ENCODE results near the gene ARHGEF2.

The ARHGEF2 gene

DNA sequence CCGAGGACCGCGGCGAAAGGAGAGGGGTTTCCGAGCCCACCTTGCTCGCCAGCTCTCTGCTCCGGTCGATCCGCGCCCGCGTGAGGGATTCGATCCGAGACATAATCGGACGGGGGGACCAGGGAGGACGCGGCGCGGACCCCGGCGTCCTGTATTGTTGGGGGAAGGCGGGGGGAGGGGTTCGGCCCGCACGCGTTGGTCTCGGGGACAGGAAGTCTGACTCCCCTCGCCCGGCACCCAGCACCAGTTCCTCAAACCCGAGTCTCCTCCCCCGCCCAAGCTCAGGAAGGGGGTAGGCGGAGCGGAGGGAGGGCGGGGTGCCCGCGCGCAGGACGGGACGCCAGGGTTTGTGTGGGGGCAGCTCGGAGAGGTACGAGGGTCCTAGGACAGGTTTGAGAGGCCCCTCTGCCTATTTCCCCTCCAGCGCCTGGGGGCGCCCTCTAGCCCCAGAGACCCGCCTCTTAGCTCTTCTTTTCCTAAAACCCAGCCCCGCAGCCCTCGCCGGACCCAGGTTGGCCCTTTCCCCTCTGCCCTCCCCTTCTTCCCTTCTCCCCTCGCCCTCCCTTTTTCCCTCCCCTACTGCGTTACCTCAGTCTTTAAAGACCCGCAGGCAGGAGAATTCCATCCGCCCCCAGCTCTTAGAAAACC is at the start of gene ARHGEF2:
TSS of gene ARHGEF2 (minus strand) at position 223 of the 648 bp plus-strand sequence. CDS start at position 103, 120 bp downstream.
- Histone ChIP-seq H3K9ac (peak within 1 kb of the TSS; percentile 99), H3K27ac (peak within 1 kb of the TSS; percentile 99), H3K4me3 (peak within 1 kb of the TSS; percentile 96), H4K20me1 (peaks cover 31% of the 10 kb centered on the region), H3K36me3 (peaks cover 17% of the 10 kb centered on the region), H3K4me2 (peak within 1 kb of the TSS; percentile 100), H3K4me1 (peaks cover 67% of the 10 kb centered on the region), H3K27me3 (no peaks in the 10 kb centered on the region), H3K9me3 (no peaks in the 10 kb centered on the region)
- TF ChIP-seq Cebpa-rat (IDR thresholded peaks at IDR 0.05), result no peak

DNA sequence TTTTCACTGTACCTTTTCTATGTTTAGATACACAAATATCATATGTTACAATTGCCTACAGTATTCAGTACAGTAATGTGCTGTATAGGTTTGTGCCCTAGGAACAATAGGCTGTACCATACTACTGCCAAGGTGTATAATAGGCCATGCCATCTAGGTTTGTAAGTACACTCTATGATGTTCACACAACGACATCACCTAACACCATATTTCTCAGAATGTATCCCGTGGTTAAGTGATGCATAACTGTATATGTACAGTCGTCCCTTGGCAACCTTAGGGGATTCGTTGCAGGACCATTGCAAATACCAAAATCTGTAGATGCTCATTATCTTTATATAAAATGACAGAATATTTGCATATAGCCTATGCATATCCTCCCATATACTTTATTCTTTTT is 48.2 kb upstream of the ARHGEF2 start:
- Histone ChIP-seq H3K4me2 (no peak overlapping the region), H3K4me1 (no peaks in the 10 kb centered on the region), H3K27ac (no peak overlapping the region), H4K20me1 (no peaks in the 10 kb centered on the region), H3K9ac (no peak overlapping the region), H3K9me3 (no peaks in the 10 kb centered on the region), H3K4me3 (no peak overlapping the region), H3K36me3 (no peaks in the 10 kb centered on the region), H3K27me3 (no peaks in the 10 kb centered on the region)
- no peak for TF ChIP-seq Cebpa-rat (IDR thresholded peaks at IDR 0.05)

DNA sequence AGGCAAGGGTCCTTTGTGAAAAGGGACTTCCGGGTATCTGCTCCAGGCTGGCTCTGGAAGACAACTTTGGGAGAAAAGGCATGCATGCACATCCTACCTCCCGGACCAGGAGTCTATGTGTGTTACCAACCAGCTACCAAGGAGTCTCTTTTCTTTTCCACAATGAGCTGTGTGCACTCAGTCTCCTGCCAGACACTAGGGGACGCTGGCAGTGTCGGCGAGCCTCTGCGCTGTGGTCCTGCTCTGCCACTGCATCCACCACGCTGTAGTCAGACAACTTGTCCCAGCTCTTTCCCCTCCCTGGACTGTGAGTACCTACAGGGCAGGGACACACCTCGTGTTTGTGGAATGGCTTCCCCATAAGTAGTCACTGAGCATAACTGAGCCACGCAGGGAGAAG is 47.5 kb upstream of the ARHGEF2 start:
- no peak overlapping the region for H3K27ac ChIP-seq
- no peak overlapping the region for H3K4me2 ChIP-seq
- H3K9ac ChIP-seq, result no peak overlapping the region
- no peak overlapping the region for H3K4me3 ChIP-seq
- H3K4me1 ChIP-seq, result peaks cover 6% of the 10 kb centered on the region; the same call in 1 of the 2 replicates
- no peaks in the 10 kb centered on the region for H3K36me3 ChIP-seq
- H3K27me3 ChIP-seq, result no peaks in the 10 kb centered on the region
- no peaks in the 10 kb centered on the region for H4K20me1 ChIP-seq
- H3K9me3 ChIP-seq, result no peaks in the 10 kb centered on the region
- TF ChIP-seq Cebpa-rat (IDR thresholded peaks at IDR 0.05), result no peak

DNA sequence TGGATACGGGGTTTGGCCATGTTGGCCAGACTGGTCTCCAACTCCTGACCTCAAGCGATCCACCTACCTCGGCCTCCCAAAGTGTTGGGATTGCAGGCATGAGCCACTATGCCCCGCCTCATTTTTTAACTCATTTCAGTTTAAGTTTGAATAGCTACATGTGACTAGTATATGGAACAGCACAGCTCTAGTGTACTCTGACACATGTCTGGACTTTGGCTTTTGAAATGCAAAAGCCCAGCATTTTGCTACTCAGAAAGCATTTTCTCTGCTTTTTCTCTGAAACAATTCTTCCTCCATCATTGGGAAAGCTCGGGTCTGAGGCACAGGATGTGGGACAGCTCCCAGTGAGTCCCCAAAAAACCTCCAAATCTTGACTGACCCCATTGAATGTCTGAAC is 46.5 kb upstream of the ARHGEF2 start:
- Histone ChIP-seq H4K20me1 (0 out of 2 replicates have a peak, but pooled peaks cover 5% of the 10 kb centered on the region), H3K9ac (no peak overlapping the region), H3K4me2 (no peak overlapping the region), H3K27me3 (no peaks in the 10 kb centered on the region), H3K4me1 (peaks cover 11% of the 10 kb centered on the region), H3K9me3 (no peaks in the 10 kb centered on the region), H3K36me3 (0 out of 2 replicates have a peak, but pooled peaks cover under 1% of the 10 kb centered on the region), H3K4me3 (no peak overlapping the region), H3K27ac (no peak overlapping the region)
- no peak for TF ChIP-seq Cebpa-rat (IDR thresholded peaks at IDR 0.05)

DNA sequence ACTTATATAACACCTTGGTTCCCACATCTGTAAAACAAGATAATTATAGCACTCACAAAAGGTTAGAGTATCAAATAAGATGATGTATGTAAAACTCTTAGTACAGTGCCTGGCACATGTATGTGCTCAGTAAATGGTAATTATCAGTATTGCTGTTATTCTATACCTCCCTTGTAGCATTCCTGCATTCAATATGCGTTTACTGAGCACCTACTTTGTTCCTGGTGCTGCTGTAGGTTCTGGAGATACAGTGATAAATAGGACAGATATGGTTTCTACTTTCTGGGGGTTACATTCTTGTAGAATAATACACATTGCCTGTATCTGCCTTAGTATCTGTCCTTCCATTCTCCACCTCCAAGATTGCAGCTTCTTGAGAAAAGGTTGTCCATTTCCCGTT is 43.6 kb upstream of the ARHGEF2 start:
- Histone ChIP-seq H3K9ac (no peak overlapping the region), H3K9me3 (no peaks in the 10 kb centered on the region), H3K27ac (no peak overlapping the region), H3K4me3 (no peak overlapping the region), H3K4me2 (no peak overlapping the region), H3K27me3 (no peaks in the 10 kb centered on the region), H3K4me1 (peaks cover 23% of the 10 kb centered on the region), H4K20me1 (0 out of 2 replicates have a peak, but pooled peaks cover 6% of the 10 kb centered on the region), H3K36me3 (peaks cover 29% of the 10 kb centered on the region)
- TF ChIP-seq Cebpa-rat (IDR thresholded peaks at IDR 0.05), result no peak

DNA sequence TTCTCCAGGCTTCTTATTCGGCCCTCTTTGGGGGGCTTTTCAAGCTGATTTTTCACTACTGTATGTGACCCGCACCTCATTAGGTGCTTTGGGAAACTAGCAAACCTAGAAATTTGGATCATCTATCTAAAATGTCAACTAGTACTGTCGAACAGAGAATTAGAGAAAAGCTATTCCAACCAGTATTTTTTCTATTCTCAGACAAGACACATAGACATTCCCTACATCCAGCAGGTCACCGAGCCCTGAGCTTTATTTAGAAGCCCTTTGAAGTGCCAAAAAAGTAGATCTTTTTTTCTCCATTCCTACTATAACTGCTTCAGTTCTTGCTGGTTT is 42.7 kb upstream of the ARHGEF2 start:
- Histone ChIP-seq H3K27me3 (no peaks in the 10 kb centered on the region), H4K20me1 (0 out of 2 replicates have a peak, but pooled peaks cover 6% of the 10 kb centered on the region), H3K9me3 (no peaks in the 10 kb centered on the region), H3K4me1 (peaks cover 32% of the 10 kb centered on the region), H3K27ac (no peak overlapping the region; the same call in 1 of the 2 replicates), H3K9ac (peak overlapping the region; percentile 86; the same call in 1 of the 2 replicates), H3K4me3 (peak overlapping the region; percentile 82), H3K4me2 (peak overlapping the region; percentile 90), H3K36me3 (peaks cover 36% of the 10 kb centered on the region)
- no peak for TF ChIP-seq Cebpa-rat (IDR thresholded peaks at IDR 0.05)

DNA sequence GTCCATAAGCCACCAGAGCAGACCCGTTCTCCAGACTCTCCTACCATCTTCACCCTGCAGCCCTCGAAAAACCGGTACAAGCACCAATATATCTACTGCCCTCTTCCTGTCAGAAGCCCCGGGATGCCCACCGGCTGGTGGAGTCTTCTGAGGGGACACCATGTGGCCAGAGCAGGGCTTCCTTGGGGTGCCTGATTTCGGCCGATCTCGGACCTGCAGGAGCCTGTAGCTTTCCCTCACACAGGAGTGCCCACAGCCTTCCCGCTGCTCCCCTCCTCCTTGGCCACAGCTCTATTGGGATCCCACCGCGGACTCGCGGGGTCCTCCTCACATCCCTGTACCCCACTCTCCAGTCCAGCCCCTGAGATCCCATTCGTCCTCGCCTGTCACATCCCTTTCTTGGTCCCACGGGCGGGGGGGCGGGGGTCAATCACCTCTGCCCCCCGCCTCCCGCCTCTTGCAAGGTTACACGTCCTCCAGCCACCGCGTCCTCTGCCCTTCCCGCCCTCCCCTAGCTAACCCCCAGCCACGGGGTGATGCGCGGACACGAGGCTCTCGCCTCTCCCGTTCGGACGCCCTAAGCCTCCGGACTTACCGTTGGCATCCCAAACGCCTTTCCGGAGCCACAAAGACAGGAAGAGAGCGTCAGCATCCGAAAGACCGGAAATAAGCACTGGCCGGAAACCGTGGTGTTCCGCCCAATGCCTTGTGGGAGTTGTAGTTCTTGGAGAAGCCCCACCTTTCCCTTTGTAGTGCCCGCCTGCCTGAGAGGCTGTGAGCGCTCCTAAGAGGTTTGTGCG is 42.1 kb upstream of the ARHGEF2 start, which contains the start of gene SSR2:
TSS of gene SSR2 (minus strand) at position 659 of the 800 bp plus-strand sequence. CDS start 784 bp downstream, outside the sequence.
- peak within 1 kb of the TSS; percentile 82 for H3K27ac ChIP-seq
- no peaks in the 10 kb centered on the region for H3K27me3 ChIP-seq
- peaks cover 35% of the 10 kb centered on the region for H3K4me1 ChIP-seq
- H3K9ac ChIP-seq, result peak within 1 kb of the TSS; percentile 86
- peak within 1 kb of the TSS; percentile 82 for H3K4me3 ChIP-seq
- H3K9me3 ChIP-seq, result no peaks in the 10 kb centered on the region
- TF ChIP-seq Cebpa-rat (IDR thresholded peaks at IDR 0.05), result no peak
- H3K4me2 ChIP-seq, result peak within 1 kb of the TSS; percentile 90
- peaks cover 42% of the 10 kb centered on the region for H3K36me3 ChIP-seq
- H4K20me1 ChIP-seq, result 0 out of 2 replicates have a peak, but pooled peaks cover 6% of the 10 kb centered on the region

DNA sequence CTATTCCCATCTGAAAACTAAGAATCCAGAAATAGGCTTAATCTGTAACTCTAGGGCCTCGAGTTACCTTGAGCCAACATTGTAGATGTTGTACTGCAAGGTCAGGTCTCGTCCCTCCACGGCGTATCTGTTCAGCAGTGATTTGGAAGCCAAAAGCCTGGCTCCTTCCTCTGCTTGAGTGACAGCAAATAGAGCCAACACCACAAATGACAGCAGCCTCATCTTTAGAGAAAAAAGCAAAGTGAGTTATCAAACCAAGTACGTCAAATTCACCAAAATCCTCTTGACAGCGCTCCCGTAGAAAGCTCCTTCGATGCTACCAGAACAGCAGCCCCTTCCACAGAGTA is 41.6 kb upstream of the ARHGEF2 start:
- H3K4me3 ChIP-seq, result peak overlapping the region; percentile 82
- no peaks in the 10 kb centered on the region for H3K9me3 ChIP-seq
- H4K20me1 ChIP-seq, result 0 out of 2 replicates have a peak, but pooled peaks cover 7% of the 10 kb centered on the region
- H3K27ac ChIP-seq, result peak overlapping the region; percentile 82
- no peak for TF ChIP-seq Cebpa-rat (IDR thresholded peaks at IDR 0.05)
- H3K4me1 ChIP-seq, result peaks cover 35% of the 10 kb centered on the region
- H3K9ac ChIP-seq, result peak overlapping the region; percentile 86
- H3K27me3 ChIP-seq, result no peaks in the 10 kb centered on the region
- peaks cover 46% of the 10 kb centered on the region for H3K36me3 ChIP-seq
- peak overlapping the region; percentile 90 for H3K4me2 ChIP-seq

DNA sequence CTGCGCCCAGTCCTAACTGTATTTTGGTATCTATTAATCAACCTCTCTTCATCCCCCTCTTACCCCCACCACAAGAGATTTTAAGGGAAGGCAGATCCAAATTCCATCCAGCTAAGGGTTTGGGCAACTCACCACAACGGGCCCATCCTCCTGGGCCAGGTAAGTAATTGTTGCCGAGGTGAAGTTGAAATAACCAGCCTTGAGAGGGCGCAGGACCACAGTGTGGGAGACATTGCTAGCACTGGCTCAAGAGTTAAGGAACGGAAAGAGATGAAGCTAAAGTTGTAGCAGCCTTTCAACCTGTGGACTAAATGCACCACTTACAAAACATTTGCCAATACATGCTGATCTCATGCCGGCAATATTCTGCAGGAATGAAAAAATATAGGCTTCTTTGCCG is 36.5 kb upstream of the ARHGEF2 start:
- Histone ChIP-seq H3K27me3 (no peaks in the 10 kb centered on the region), H4K20me1 (peaks cover 31% of the 10 kb centered on the region), H3K9me3 (no peaks in the 10 kb centered on the region), H3K4me3 (no peak overlapping the region), H3K9ac (no peak overlapping the region), H3K27ac (no peak overlapping the region), H3K36me3 (peaks cover 97% of the 10 kb centered on the region), H3K4me2 (no peak overlapping the region), H3K4me1 (peaks cover 25% of the 10 kb centered on the region)
- TF ChIP-seq Cebpa-rat (IDR thresholded peaks at IDR 0.05), result no peak

Measured in BLaER1 (cell line).